HG03045 (cell line): ENCODE measurements around the gene PIM1.
A peak's percentile ranks its signal among the peaks of the same experiment; 100 is the strongest.
"Not testable (repeated sequence)": the region's sequence is repeated elsewhere in the genome, so short reads cannot be mapped to it uniquely, and the experiment has no call there.

Experiments used
- ATAC-seq: cut with Tn5 transposase; IDR thresholded peaks from one replicate; pipeline ENCODE4 v1.9.1; 2021; ENCODE audit warnings: mild to moderate bottlenecking, moderate library complexity; ENCODE audit not compliant: unreplicated experiment

Gene PIM1

GRCh38 chr6:37169496-37170272 lies at the start of gene PIM1:
Gene PIM1, plus strand, starts transcription at chr6:37170152. Its CDS starts 424 bp downstream, at chr6:37170576.
- peak; percentile 69 for ATAC-seq

DNA sequence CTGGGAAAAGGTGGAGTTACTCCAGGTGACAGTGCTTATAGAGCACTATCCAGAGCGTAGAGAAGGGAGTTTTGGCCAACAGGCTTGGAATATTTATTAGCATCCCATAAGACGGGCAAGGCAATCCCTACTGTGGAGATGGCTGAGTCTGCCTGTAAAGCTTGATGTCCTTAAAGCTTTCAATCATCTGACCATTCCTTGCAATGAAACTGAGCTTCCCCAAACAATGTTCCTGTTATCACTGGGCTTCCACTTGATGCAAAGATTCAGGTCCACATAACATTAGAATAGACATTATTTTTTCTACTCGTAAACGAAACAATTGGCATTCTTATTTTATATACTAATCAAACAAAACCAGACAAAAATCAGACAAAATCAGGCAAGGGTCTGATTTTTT lies 48.4 kb upstream of the PIM1 start:
- ATAC-seq = no peak

GRCh38 chr6:37122861-37123260 lies 47.1 kb upstream of the PIM1 start:
- no peak for ATAC-seq

DNA sequence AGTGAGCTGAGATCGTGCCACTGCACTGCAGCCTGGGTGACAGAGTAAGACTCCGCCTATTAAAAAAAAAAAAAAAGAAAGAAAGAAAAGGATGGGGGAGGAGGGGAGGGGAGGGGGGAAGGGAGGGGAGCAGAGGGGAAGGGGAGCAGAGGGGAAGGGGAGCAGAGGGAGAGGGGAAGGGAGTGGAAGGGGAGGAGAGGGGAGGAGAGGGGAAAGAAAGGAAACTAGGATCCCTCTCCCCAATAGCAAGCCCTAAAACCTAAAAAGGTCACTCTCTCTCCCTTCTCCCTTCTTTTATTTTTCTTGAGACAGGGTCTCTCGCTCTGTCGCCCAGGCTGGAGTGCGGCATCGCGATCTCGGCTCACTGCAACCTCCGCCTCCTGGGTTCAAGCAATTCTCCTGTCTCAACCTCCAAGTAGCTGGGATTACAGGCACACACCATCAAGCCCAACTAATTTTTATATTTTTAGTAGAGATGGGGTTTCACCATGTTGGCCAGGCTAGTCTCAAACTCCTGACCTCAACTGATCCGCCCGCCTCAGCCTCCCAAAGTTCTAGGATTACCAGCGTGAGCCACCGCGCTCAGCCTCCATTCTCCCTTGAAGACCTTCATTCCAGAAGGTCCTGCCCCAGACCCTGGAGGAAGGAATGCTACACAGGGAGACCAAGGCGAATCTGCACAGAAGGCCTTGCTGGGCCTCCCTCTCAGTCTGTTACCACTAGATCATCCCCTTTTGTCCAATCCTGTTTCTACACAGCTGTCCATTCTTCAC lies 45.8 kb upstream of the PIM1 start:
- ATAC-seq = no peak

- no peak for ATAC-seq
These were observed 44.0 kb upstream of the PIM1 start for GRCh38 chr6:37125774-37126492.

DNA sequence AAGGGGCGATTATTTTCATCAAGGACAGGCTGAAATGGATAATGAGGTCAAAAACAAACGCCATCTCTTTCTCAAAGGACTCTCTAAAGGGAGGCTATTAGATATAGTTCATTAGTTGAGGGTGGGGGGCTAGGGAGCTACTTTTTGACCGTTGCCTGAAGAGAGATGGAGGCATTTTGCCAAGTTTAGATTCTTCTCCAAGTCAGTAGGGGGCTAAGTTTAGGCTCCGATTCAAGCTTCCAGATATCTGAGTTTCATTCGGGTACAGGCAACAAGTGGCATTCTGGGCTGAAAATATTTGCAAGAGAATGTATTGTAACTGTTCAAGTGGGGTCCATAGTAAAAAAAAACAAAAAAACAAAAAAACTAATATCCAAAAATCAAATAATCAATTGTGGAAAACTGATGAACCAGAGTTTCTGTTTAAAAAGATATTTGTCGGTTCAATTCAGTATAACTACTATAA lies 43.4 kb upstream of the PIM1 start:
- no peak for ATAC-seq

DNA sequence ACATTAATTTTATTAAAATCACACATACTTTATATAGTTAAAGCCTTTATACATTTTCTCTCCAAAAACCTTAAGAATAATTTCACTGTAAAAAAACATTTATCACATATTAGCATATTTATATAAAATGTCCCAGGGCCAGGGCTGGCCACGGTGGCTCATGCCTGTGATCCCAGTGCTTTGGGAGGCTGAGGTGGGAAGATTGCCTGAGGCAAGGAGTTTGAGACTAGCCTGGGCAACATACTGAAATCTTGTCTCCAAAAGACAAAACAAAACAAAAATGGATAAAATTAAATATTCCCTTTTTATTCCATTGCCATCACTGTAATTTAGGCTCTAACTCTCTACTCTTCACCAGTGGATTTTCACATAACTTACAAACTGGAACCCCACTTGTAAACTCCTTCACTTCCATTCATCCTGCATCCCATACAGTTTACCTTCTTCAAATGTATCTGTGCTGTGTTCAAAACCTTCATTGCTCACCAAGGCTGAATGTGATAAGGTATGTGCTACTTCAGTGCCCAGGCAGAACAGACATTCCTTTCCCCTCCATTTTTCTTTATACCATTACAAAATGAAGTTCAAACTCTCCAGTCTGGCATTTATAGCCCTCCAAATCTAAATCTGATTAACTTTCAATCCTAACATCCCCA lies 42.9 kb upstream of the PIM1 start:
- ATAC-seq = no peak

GRCh38 chr6:37127961-37128862 lies 41.7 kb upstream of the PIM1 start:
- no peak for ATAC-seq

- not testable (repeated sequence) for ATAC-seq
These were observed 41.0 kb upstream of the PIM1 start for GRCh38 chr6:37128863-37129443.

GRCh38 chr6:37129566-37129965 lies 40.4 kb upstream of the PIM1 start:
- ATAC-seq = no peak

DNA sequence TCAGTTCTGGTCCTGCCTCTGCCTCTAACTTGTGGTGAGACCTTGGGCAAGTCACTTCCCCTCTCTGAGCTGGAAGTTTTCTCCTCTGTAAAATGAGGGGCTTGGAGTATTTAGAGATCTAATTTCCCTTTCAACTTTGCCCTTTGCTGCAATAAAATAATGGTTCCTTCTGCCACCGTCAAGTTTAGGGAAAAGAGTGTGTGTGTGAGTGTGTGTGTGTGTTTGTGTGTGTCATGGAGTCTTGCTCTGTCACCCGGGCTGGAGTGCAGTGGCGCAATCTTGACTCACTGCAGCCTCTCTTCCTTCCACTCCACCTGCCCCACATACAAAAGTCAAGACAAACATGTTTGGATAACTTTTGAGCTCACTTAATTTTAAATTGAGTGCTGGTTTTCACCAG lies 39.2 kb upstream of the PIM1 start:
- no peak for ATAC-seq

DNA sequence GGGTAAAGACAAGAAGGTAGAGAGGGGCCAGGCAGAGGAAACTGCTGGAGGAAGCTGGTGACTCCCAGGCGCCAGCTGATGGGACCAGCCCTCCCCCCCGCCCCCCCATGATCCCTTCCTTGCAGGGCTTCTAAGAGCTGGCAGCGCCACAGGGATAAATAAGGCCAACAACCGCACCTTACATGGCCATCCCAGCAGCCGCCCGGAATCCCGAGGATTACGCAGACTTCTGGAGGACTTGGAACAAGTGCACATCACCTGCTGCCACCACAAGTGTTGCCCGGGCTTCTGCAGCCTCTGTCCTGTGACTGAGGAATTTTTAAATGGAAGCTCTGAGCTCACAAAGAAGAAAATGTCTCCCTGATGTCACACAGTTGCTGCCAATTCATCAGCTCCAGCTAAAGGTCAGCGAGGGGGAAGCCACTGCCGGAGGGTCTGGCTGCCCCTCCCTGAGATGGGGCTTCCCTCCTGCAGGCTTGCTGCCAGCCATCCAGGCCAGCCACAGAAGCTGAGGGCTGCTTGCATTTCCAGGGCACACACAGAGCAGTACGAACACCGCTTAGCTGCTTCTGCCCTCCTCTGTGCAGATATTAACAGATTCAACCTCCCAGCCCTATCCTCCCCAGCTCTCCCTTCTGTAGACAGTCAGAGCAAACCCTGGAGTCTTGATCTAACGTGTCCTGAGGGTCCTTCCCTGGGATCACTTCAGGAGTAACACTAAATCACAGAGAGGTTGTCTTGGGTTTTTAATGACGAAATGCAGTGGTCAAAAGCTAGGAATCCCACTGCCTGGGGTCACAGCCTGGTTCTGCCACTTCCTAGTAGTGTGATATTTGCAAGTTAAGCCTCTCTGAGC lies 38.6 kb upstream of the PIM1 start:
- ATAC-seq = no peak

- no peak for ATAC-seq
These were observed 38.0 kb upstream of the PIM1 start for GRCh38 chr6:37131960-37132253.

- ATAC-seq = no peak
These were observed 35.9 kb upstream of the PIM1 start for GRCh38 chr6:37134036-37134395.

GRCh38 chr6:37134396-37135191 lies 35.4 kb upstream of the PIM1 start:
- ATAC-seq = no peak

- ATAC-seq = no peak
These were observed 33.9 kb upstream of the PIM1 start for GRCh38 chr6:37135835-37136694.

- ATAC-seq = no peak
These were observed 33.1 kb upstream of the PIM1 start for GRCh38 chr6:37136821-37137200.
